HG02885 (cell line): Measurements from ENCODE around the gene CCDC83.
"Not testable (repeated sequence)": the region's sequence is repeated elsewhere in the genome, so short reads cannot be mapped to it uniquely, and the experiment has no call there.

Source experiments
- ATAC-seq: cut with Tn5 transposase; IDR thresholded peaks from one replicate; pipeline ENCODE4 v1.9.1; 2021; ENCODE audit warnings: mild to moderate bottlenecking; ENCODE audit not compliant: unreplicated experiment, poor library complexity

CCDC83 gene

GRCh38 chr11:85934596-85935169, 79.5 kb downstream of the CCDC83 start:
- ATAC-seq, result no peak

GRCh38 chr11:85935751-85936150, 80.6 kb downstream of the CCDC83 start:
- ATAC-seq, result no peak

DNA sequence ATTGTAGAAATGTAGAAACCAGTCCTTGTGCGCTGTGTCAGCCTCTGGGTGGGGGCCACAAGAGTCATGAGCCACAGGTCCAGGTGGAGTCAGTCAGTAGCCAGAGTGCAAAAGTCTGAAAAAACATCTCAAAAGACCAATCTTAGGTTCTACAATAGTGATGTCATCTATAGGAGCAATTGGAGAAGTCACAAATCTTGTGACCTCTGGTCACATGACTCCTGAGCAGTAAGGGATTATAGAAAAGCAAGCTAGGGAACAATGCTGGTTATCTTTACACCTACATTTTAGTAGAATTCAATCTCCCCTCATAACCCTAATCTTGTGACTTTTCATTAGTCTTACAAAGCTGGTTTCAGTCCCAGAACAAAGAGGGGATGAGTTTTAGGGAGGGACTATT, 82.7 kb downstream of the CCDC83 start:
- ATAC-seq, result no peak

- ATAC-seq, result no peak
Observed at GRCh38 chr11:85939099-85940015, 84.2 kb downstream of the CCDC83 start.

- ATAC-seq, result peak; percentile 68
Observed at GRCh38 chr11:85941380-85941973, 86.3 kb downstream of the CCDC83 start.

GRCh38 chr11:85945296-85945695, 90.1 kb downstream of the CCDC83 start:
- no peak for ATAC-seq

DNA sequence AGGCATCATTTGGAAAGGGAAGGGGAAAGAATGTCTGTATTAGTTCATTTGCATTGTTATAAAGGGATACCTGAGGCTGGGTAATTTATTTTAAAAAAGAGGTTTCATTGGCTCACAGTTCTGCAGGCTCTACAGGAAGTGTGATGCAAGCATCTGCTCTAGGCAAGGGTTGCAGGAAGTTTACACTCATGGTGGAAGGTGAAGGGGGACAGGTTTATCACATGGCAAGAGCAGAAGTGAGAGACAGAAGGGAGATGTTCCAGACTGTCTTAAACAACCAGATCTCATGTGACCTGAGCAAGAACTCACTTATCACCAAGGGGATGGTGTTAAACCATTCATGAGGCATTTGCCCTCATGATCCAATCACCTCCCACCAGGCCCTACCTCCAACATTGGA, 90.6 kb downstream of the CCDC83 start:
- no peak for ATAC-seq

DNA sequence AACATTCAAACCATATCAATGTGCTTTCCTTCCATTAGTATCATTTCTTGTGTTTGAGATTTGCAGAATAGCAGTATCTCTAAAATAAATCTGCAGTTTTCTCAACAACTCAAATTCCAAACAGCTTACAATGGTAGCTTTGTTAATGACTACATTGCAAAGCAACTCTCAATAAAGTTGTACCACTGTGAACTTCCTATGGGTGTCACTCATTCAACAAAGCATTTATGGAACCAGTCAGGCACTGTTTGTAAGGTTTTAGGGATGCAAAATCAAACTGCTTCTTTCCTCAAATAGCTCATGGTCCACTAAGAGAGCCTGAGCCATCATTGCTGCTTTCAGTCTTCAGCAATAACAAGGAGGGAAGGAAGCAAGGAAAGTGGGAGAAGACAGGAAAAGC, 91.0 kb downstream of the CCDC83 start:
- no peak for ATAC-seq

DNA sequence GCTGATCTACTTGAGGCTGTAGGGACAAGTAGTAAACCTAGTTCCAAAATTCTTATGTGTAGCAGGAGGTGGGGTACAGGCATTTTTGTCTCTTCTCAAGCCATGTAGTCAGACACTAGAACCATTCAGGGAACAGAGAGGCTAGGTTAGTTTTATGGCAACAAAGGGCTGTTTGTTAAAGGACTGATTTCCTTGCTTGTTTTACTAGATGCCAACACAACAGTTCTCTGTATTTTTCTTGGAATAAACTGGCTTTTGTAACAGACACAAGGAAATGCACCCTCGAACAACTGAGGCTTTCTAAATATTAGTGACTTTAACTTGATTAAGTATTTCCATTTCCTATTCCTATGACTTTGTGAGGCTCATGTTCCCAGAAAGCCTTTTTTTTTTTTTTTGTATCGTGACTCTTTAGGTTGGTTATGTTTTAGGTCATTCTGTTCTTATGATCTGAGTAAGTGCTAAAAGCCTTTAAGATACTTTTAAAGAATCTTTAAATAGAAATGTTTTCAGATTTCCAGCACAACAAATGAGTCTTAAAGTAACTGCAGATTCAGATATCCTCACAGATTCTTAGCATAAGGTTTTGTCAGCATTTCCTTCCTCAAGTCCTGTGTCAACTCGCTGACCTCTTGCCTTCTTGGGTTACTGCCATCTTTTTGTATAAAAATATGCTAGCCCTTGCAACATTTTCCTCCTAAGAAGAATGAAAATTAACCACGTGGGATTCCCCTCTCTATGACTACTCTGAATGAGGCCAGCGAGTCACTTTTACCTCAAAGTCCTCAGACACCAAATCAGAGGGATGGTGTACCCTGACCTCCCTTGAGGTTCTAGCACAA, 92.5 kb downstream of the CCDC83 start:
- ATAC-seq, result peak; percentile 53

DNA sequence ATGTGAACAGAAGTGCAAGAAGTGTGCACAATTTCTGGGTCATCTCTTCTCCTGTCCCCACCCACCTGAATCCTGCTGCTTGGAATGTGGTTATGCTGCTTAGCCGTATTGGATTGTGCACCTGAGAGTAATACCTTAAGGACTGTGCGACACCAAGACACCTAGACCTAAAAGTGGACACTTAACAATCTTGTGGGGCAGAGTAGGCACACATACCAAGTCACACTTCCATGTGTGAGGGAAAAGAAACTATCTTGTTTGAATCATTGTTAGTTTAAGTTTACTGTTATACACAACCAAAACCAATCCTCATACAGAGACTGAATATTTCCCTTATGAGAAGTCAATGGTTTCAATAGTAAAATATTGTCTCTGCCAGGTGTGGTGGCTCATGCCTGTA, 93.7 kb downstream of the CCDC83 start:
- ATAC-seq, result peak; percentile 38

DNA sequence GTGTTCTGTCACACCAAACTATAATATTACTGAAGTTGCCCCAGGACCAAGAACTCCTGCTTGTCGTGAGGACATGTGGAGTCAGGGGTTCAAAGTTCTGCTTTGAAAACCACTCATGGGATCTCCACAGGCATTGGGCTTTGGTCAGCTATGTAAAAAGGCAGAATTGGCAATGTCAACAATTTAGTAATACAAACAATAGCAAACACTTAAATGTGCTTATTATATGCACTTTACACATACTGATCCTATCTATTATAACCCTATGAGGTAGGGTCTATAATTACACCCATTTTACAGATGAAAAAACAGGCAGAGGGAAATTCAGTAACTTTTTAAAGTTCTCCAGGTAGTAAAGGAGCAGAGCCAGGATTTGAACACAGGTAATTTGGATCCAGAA, 94.6 kb downstream of the CCDC83 start:
- ATAC-seq, result no peak

DNA sequence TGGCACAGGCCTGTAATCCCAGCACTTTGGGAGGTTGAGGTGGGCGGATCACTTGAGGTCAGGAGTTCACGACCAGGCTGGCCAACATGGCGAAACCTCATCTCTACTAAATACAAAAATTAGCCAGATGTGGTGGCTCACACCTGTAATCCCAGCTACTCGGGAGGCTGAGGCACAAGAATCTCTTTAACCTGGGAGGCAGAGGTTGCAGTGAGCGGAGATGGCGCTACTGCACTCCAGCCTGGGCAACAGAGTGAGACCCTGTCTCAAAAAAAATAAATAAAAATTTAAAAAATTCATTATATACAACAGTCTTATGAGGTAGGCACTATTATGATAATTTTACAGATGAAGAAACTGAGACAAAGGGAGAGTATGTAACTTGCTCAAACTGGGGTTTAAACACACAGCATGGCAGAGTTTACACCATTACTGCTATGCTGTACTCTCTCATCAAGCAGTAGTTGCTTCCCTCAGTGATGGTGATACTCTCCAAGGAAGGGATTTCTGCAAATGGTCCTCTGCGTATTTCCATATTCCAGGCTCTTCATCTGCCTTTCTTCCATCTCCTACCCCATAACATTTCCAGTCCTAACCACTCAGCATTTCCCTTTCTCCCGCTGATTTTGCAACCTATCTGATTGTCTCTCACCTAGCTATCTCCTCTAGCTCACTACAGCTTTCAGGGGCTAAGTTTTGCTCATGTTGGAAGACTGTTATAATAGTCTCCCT, 95.3 kb downstream of the CCDC83 start:
- ATAC-seq, result no peak

GRCh38 chr11:85951049-85951405, 95.8 kb downstream of the CCDC83 start:
- ATAC-seq, result no peak

DNA sequence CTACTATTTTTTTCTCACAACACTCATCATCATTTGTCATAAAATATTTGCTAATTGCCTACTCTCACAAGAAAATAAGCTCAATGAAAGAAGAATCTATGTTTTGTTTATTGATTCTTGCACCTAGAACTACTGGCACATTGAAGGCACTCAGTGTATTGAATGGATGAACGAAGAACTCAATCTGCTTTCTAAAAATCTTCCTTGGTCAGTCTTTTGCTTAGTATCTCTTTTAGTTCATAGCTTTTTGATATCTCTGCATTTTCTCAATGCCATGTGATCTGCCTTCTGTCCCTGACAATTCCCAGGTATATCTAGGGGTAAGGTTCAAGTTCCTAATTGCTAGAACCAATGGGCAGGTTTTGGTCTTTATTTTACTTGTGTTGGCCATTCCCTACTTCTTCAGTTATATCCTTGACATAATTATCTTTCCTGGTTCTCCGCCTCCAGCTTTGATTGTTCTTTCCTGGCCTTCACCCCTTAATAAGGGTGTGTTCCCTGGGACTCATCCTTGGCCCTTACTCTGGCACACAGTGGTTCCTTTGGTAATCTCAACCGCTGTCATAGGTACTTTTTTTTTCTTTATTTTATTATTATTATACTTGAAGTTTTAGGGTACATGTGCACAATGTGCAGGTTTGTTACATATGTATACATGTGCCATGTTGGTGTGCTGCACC, 96.4 kb downstream of the CCDC83 start:
- ATAC-seq, result no peak

GRCh38 chr11:85952108-85952485, 96.9 kb downstream of the CCDC83 start:
- not testable (repeated sequence) for ATAC-seq

- no peak for ATAC-seq
Observed at GRCh38 chr11:85953491-85954143, 98.4 kb downstream of the CCDC83 start.

GRCh38 chr11:85955531-85955930, 100.3 kb downstream of the CCDC83 start:
- ATAC-seq, result no peak

- ATAC-seq, result no peak
Observed at GRCh38 chr11:85960678-85961077, 105.5 kb downstream of the CCDC83 start.

DNA sequence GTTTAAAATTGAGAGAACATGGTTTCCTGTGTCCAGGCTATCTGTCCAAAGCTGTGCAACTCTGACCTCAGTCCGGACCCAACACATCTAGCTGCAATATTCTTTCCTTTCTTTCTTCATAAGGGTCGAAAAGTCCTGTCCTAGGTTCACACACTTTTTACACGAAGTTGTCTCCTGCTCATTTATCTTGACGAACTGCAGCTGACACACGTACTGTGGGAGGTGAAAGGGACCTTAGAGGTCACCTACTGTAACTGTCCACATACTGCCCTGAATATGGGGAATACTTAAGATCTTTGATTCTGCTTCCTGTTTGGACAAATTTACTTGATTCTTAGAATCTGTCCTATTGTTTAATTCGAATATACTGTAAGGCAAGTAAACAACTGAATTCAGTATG, 105.9 kb downstream of the CCDC83 start:
- no peak for ATAC-seq
